IMR-90 (cell line): ENCODE results near the gene TSG101. TPM values are rescaled to one million over a fixed set of nuclear protein-coding genes. Genes with fewer than 3 reads are reported as not detected.

ENCODE experiments used
- ATAC-seq: fragments of 200-7000 bp; cut with Tn5 transposase; 2 replicates; pipeline ENCODE4 v1.9.1; 2020; ENCODE audit warnings: low read depth, mild to moderate bottlenecking, moderate library complexity
- BruUV-seq: library from RNA; stranded (reverse); fragments of 400-500 nt; replicated peaks from 2 replicates; lab custom pipeline; 2021; lab: Mats Ljungman, UMichigan
- CTCF ChIA-PET: fragments of 300-600 bp; formaldehyde crosslinking; extraction: SDS; loops from one replicate; lab custom pipeline; 2021; ENCODE audit warnings: antibody characterized with exemption; lab: Yijun Ruan, JAX
- POLR2A ChIA-PET: fragments of 300-600 bp; sonication (Branson Sonifier 250); formaldehyde crosslinking; loops from one replicate; lab custom pipeline; 2022; ENCODE audit warnings: antibody characterized with exemption; ENCODE audit not compliant: unreplicated experiment; lab: Charles Lee
- DNase-seq: peaks from one replicate; pipeline ENCODE4 v3.0.0; 2013
- H2AFZ ChIP-seq: replicated peaks from 2 replicates; pipeline ENCODE3; 2013; ENCODE audit warnings: low read length, mild to moderate bottlenecking; ENCODE audit not compliant: poor library complexity
- H2AK5ac ChIP-seq: 2 replicates; pipeline ENCODE4 v1.6.1; 2013; ENCODE audit warnings: low read depth, low read length, inconsistent platforms
- H2AK9ac ChIP-seq: replicated peaks from 2 replicates; pipeline ENCODE3; 2013; ENCODE audit warnings: mild to moderate bottlenecking, low read depth, low read length, moderate library complexity; ENCODE audit not compliant: poor library complexity
- H2BK120ac ChIP-seq: 2 replicates; pipeline ENCODE4 v1.6.1; 2013; ENCODE audit warnings: low read depth, low read length, inconsistent platforms
- H2BK15ac ChIP-seq: 3 replicates; pipeline ENCODE4 v1.6.1; 2013; ENCODE audit warnings: low read depth, low read length, inconsistent platforms
- H2BK20ac ChIP-seq: 2 replicates; pipeline ENCODE4 v1.6.1; 2013; ENCODE audit warnings: low read depth, mild to moderate bottlenecking, inconsistent platforms, low read length, moderate library complexity
- H2BK5ac ChIP-seq: 2 replicates; pipeline ENCODE4 v1.6.1; 2013; ENCODE audit warnings: mild to moderate bottlenecking, low read depth, low read length, inconsistent platforms; ENCODE audit not compliant: poor library complexity, severe bottlenecking
- H3K14ac ChIP-seq: replicated peaks from 2 replicates; pipeline ENCODE4 v1.6.1; 2013; ENCODE audit warnings: low read depth, low read length, inconsistent platforms
- H3K18ac ChIP-seq: 2 replicates; pipeline ENCODE4 v1.6.1; 2013; ENCODE audit warnings: low read depth, low read length, control low read depth
- H3K23ac ChIP-seq: 2 replicates; pipeline ENCODE4 v1.6.1; 2013; ENCODE audit warnings: low read depth, low read length, inconsistent platforms
- H3K27ac ChIP-seq: 2 replicates; pipeline ENCODE4 v1.5.1; 2013; ENCODE audit warnings: mild to moderate bottlenecking, control low read depth, low read length; ENCODE audit not compliant: insufficient read depth
- H3K27me3 ChIP-seq: 2 replicates; pipeline ENCODE4 v1.6.1; 2013; ENCODE audit warnings: low read length; ENCODE audit not compliant: control insufficient read depth, insufficient read depth
- H3K36me3 ChIP-seq: 2 replicates; pipeline ENCODE4 v1.6.1; 2013; ENCODE audit warnings: low read length, mixed read lengths; ENCODE audit not compliant: control insufficient read depth, insufficient read depth
- H3K4ac ChIP-seq: 2 replicates; pipeline ENCODE4 v1.6.1; 2013; ENCODE audit warnings: low read depth, low read length, inconsistent platforms
- H3K4me1 ChIP-seq: 2 replicates; pipeline ENCODE4 v1.6.1; 2013; ENCODE audit warnings: low read length, mixed read lengths; ENCODE audit not compliant: control insufficient read depth, insufficient read depth
- H3K4me2 ChIP-seq: 2 replicates; pipeline ENCODE4 v1.6.1; 2013; ENCODE audit warnings: low read depth, mild to moderate bottlenecking, control low read depth, low read length, moderate library complexity
- H3K4me3 ChIP-seq: 2 replicates; pipeline ENCODE4 v1.5.1; 2013; ENCODE audit warnings: low read depth, mild to moderate bottlenecking, control low read depth, low read length, moderate library complexity; ENCODE audit not compliant: insufficient read depth
- H3K56ac ChIP-seq: 2 replicates; pipeline ENCODE4 v1.6.1; 2013; ENCODE audit warnings: low read length, inconsistent platforms; ENCODE audit not compliant: insufficient read depth; ENCODE audit errors: extremely low read depth
- H3K79me1 ChIP-seq, 2 experiments: 2 replicates each; pipeline ENCODE4 v1.6.1; 2013; ENCODE audit warnings: low read length in 2 of 2, inconsistent platforms in 1 of 2, low read depth in 1 of 2
- H3K9ac ChIP-seq: 2 replicates; pipeline ENCODE4 v1.6.1; 2013; ENCODE audit warnings: low read depth, low read length, control low read depth
- H3K9me1 ChIP-seq: 2 replicates; pipeline ENCODE4 v1.6.1; 2013; ENCODE audit warnings: low read length, inconsistent platforms; ENCODE audit not compliant: insufficient read depth
- H3K9me3 ChIP-seq: 2 replicates; pipeline ENCODE4 v1.6.1; 2013; ENCODE audit warnings: low read length; ENCODE audit not compliant: control insufficient read depth, insufficient read depth
- H4K20me1 ChIP-seq: 2 replicates; pipeline ENCODE4 v1.6.1; 2013; ENCODE audit warnings: low read length, inconsistent platforms; ENCODE audit not compliant: insufficient read depth
- H4K5ac ChIP-seq: 2 replicates; pipeline ENCODE4 v1.6.1; 2013; ENCODE audit warnings: mild to moderate bottlenecking, low read depth, low read length, control low read depth
- H4K8ac ChIP-seq, 2 experiments: 2 replicates each; pipeline ENCODE4 v1.6.1; 2013; ENCODE audit warnings: low read depth in 2 of 2, low read length in 2 of 2, control low read depth in 1 of 2, inconsistent platforms in 1 of 2
- H4K91ac ChIP-seq: 2 replicates; pipeline ENCODE4 v1.6.1; 2013; ENCODE audit warnings: low read depth, low read length, inconsistent platforms; ENCODE audit not compliant: insufficient read depth
- CHD1 ChIP-seq: IDR thresholded peaks from 2 replicates; pipeline ENCODE4 v1.6.1; 2012; ENCODE audit warnings: low read depth, low read length, improper control_type of control experiment
- FOS ChIP-seq: fragments of 150-350 bp; IDR thresholded peaks from 2 replicates; pipeline ENCODE4 v1.6.1; 2016; ENCODE audit warnings: low read depth, low read length
- MAFK ChIP-seq: IDR thresholded peaks from 2 replicates; pipeline ENCODE4 v1.6.1; 2012; ENCODE audit warnings: low read depth, low read length, improper control_type of control experiment
- MAZ ChIP-seq: IDR thresholded peaks from 2 replicates; pipeline ENCODE4 v1.6.1; 2012; ENCODE audit warnings: low read depth, mild to moderate bottlenecking, low read length, improper control_type of control experiment, moderate library complexity, borderline replicate concordance
- MXI1 ChIP-seq: IDR thresholded peaks from 2 replicates; pipeline ENCODE4 v1.6.1; 2012; ENCODE audit warnings: low read depth, mild to moderate bottlenecking, low read length, moderate library complexity, borderline replicate concordance
- NFE2L2 ChIP-seq: fragments of 150-350 bp; IDR thresholded peaks from 2 replicates; pipeline ENCODE4 v1.6.1; 2016; ENCODE audit warnings: low read depth, mild to moderate bottlenecking, low read length
- POLR2A ChIP-seq: IDR thresholded peaks from 2 replicates; pipeline ENCODE4 v1.6.1; 2012; ENCODE audit warnings: mild to moderate bottlenecking, low read depth, low read length
- RAD21 ChIP-seq: IDR thresholded peaks from 2 replicates; pipeline ENCODE4 v1.6.1; 2012; ENCODE audit warnings: low read length, improper control_type of control experiment
- RCOR1 ChIP-seq: IDR thresholded peaks from 2 replicates; pipeline ENCODE4 v1.6.1; 2012; ENCODE audit warnings: mild to moderate bottlenecking, low read length, improper control_type of control experiment; ENCODE audit not compliant: insufficient replicate concordance
- RFX5 ChIP-seq: IDR thresholded peaks from 2 replicates; pipeline ENCODE4 v1.8.0; 2012; ENCODE audit warnings: low read depth, mild to moderate bottlenecking, low read length, moderate library complexity
- SMC3 ChIP-seq: fragments of 150-350 bp; IDR thresholded peaks from 2 replicates; pipeline ENCODE4 v1.6.1; 2016; ENCODE audit warnings: low read depth, mild to moderate bottlenecking, antibody characterized with exemption, low read length, moderate library complexity
- WGBS, 2 experiments: methylation state at CpG; one replicate each; pipeline versions ENCODE4 v1.1.5 to v1.1.7; 2013; ENCODE audit warnings: missing lambda C conversion rate in 2 of 2; ENCODE audit not compliant: insufficient read length in 1 of 2; ENCODE audit errors: extremely low coverage in 2 of 2; 5-methylcytosine and 5-hydroxymethylcytosine counted together
- dilution Hi-C: fragments of 300-500 bp; cut with HindIII; formaldehyde crosslinking; loops from one replicate; pipeline ENCODE4 v1.14.3; 2018; ENCODE audit warnings: low sequenced_read_pairs; ENCODE audit not compliant: unreplicated experiment
- in situ Hi-C: fragments of 300-500 bp; cut with MboI; formaldehyde crosslinking; loops from 3 replicates; pipeline ENCODE4 v1.14.3; 2019; ENCODE audit warnings: low sequenced_read_pairs, inconsistent platforms, mixed read lengths
- intact Hi-C: fragments of 100-400 bp; cut with micrococcal nuclease; formaldehyde crosslinking; loops from 2 replicates; pipeline ENCODE4 v1.10.0; 2022
- polyA plus RNA-seq, 3 experiments: library from polyadenylated mRNA; depleted of rRNA; stranded (reverse); fragments of >200 nt; gene quantifications; 2 replicates each; pipeline ENCODE4 v1.2.3, GENCODE V29; 2012; ENCODE audit warnings: low replicate concordance in 1 of 3
- total RNA-seq: library from RNA; depleted of rRNA; stranded (reverse); fragments of >200 nt; gene quantifications from 2 replicates; pipeline ENCODE4 v1.2.3, GENCODE V29; 2012
- TF ChIP-seq, protein P1 (sequence below): conservative IDR thresholded peaks from 2 replicates; pipeline ENCODE4 v1.5.1; 2012; ENCODE audit warnings: mild to moderate bottlenecking, low read depth, low read length, improper control_type of control experiment

Gene TSG101
- total and polyA plus RNA-seq, 2 of the 4 experiments (the other 2 are of a cell fraction) = 67.4 to 113 TPM

DNA sequence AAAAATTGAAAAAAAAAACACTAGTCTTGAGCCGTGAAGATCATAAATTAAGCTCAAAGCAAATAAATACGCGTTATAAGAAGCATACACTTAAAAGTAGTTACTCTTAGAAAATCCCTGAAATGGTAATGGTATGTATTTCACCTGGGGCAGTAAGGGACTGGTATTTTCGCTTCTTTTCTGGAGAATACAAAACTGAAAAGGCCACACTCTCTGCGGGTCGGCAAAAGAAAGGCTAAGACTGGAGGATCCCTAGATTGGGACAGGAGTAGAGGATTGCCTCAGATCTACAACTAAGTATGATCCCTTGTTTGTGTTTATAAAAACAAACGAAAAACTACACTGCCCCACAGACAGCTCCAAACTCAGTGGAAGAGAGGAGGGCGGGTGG, 617 bp downstream of the TSG101 start:
- peak overlapping the region; percentile 56 for H2AK9ac ChIP-seq
- H3K4me2 ChIP-seq = peak overlapping the region; percentile 92
- ATAC-seq (no peak), DNase-seq (no peak)
- peak overlapping the region; percentile 86 for H3K9ac ChIP-seq
- peak overlapping the region; percentile 76 for H4K5ac ChIP-seq
- peaks cover 34 to 59% of the 10 kb centered on the region in 2 experiments for H3K79me1 ChIP-seq
- H3K36me3 ChIP-seq = peaks cover 5% of the 10 kb centered on the region
- dilution Hi-C loops (no loop called here), intact Hi-C loops (loop anchor here (5.0 kb wide), 1 partner anchor 284 kb away; no protein-coding TSS in a partner anchor), in situ Hi-C loops (loop anchor here (25.0 kb wide), 1 partner anchor 211 kb away; the partner anchor contains the start of gene IGSF22)
- H3K27me3 ChIP-seq = no peaks in the 10 kb centered on the region
- H2AFZ ChIP-seq = peak overlapping the region; percentile 92
- peaks cover 5% of the 10 kb centered on the region; the same call in 1 of the 2 replicates for H3K9me1 ChIP-seq
- TF ChIP-seq RFX5 (no peak), NFE2L2 (no peak), MXI1 (no peak), POLR2A (no peak), RAD21 (no peak), SMC3 (no peak), FOS (no peak), MAFK (no peak), MAZ (no peak), RCOR1 (no peak), CHD1 (no peak)
- TF ChIP-seq, protein P1, sequence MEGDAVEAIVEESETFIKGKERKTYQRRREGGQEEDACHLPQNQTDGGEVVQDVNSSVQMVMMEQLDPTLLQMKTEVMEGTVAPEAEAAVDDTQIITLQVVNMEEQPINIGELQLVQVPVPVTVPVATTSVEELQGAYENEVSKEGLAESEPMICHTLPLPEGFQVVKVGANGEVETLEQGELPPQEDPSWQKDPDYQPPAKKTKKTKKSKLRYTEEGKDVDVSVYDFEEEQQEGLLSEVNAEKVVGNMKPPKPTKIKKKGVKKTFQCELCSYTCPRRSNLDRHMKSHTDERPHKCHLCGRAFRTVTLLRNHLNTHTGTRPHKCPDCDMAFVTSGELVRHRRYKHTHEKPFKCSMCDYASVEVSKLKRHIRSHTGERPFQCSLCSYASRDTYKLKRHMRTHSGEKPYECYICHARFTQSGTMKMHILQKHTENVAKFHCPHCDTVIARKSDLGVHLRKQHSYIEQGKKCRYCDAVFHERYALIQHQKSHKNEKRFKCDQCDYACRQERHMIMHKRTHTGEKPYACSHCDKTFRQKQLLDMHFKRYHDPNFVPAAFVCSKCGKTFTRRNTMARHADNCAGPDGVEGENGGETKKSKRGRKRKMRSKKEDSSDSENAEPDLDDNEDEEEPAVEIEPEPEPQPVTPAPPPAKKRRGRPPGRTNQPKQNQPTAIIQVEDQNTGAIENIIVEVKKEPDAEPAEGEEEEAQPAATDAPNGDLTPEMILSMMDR = no peak
- BruUV-seq = no TSS peak
- no peaks in the 10 kb centered on the region for H3K9me3 ChIP-seq
- peak overlapping the region; percentile 58 for H3K56ac ChIP-seq
- peaks cover 15% of the 10 kb centered on the region for H4K20me1 ChIP-seq
- CTCF ChIA-PET = no interaction called here
- peak overlapping the region; percentile 88 for H4K91ac ChIP-seq
- peaks cover 2% of the 10 kb centered on the region for H3K4me1 ChIP-seq
- H2BK120ac ChIP-seq = no peak overlapping the region
- peak overlapping the region; percentile 68 for H2BK5ac ChIP-seq
- H2BK15ac ChIP-seq = no peak overlapping the region
- H3K18ac ChIP-seq = no peak overlapping the region
- POLR2A ChIA-PET = no interaction called here
- no peak overlapping the region for H2BK20ac ChIP-seq
- no peak overlapping the region for H2AK5ac ChIP-seq
- H3K14ac ChIP-seq = peak overlapping the region; percentile 73
- H4K8ac ChIP-seq = peak overlapping the region; percentile 90 to 93
- H3K27ac ChIP-seq = peak overlapping the region; percentile 92
- peak overlapping the region; percentile 41; the same call in 1 of the 2 replicates for H3K23ac ChIP-seq
- WGBS, 2 experiments = no CpG with 5 or more reads among the region's 8 CpGs
- H3K4ac ChIP-seq = peak overlapping the region; percentile 73
- peak overlapping the region; percentile 95 for H3K4me3 ChIP-seq
